SH-SY5Y (cell line): Measurements from ENCODE around the gene ST6GALNAC2.

Experiments used
- GATA2 ChIP-seq: IDR thresholded peaks from 2 replicates; pipeline ENCODE4 v1.6.1; 2011; ENCODE audit warnings: mild to moderate bottlenecking, low read depth, low read length
- GATA3 ChIP-seq: IDR thresholded peaks from 2 replicates; pipeline ENCODE4 v1.6.1; 2011; ENCODE audit warnings: low read depth, mild to moderate bottlenecking, low read length, moderate library complexity

ST6GALNAC2 gene

GRCh38 chr17:76566613-76566943, 19.1 kb downstream of the ST6GALNAC2 start:
- TF ChIP-seq GATA3 = no peak
- no peak for TF ChIP-seq GATA2

- no peak for TF ChIP-seq GATA3
- TF ChIP-seq GATA2 = no peak
Observed at GRCh38 chr17:76565728-76566612, 19.7 kb downstream of the ST6GALNAC2 start.

DNA sequence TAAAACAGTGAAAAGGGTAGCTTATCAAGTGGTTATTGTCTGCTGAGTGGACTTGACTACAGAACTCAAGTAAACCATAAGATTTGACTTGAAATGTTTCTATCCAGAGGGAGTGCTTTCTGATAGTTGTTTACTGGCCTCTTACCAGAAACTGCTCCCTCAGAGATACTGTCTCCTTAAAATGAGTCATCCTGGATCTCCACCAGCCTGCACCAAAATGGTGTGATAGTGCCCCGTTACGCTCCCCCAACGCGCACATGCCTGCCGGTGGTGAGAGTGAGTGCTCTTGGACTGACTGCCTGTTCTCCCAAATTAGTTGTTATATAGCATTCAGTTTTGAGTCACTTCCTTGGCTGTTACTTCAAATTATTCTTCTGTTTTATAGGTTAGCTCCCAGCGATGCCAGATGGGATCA, 22.9 kb downstream of the ST6GALNAC2 start:
- TF ChIP-seq GATA3 (no peak), GATA2 (no peak)

DNA sequence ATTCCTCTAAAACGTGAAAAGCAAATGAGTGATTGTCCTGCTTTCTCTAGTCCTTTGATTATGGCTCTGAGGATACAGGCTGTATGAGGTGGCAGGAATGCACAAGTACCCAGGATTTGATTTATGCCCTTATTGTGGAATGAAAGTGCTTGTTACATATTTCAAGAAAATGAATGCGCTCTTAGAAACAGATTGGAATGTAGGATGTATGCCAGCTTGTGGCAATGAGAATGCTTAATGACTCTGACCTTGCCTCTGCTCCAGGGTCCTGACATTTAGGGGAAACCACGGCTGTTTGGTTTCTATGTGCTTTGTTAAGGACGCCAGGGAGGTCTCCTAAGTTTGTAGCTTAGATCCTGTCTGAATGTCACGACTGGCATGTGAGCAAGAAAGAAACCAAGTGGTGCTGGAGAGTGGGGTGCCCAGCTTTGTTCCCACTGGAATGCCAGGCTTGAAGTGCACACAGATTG, 23.8 kb downstream of the ST6GALNAC2 start:
- TF ChIP-seq GATA2 (no peak), GATA3 (no peak)

- no peak for TF ChIP-seq GATA2
- no peak for TF ChIP-seq GATA3
Observed at GRCh38 chr17:76561332-76561731, 24.3 kb downstream of the ST6GALNAC2 start.

DNA sequence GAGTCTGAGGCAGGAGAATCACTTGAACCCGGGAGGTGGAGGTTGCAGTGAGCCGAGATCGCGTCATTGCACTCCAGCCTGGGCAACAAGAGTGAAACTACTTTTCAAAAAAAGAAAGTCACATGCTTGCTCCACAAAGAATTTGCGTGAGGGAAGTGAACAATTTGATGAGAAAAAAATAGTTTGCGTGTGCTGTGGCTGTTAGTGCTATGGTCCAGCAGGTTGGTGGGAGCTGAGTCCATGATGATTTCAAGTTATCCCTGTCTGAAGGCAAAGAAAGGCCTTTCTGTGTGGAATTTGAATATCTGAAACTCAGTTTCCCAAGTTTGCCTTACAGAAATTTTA, 24.8 kb downstream of the ST6GALNAC2 start:
- TF ChIP-seq GATA2 (no peak), GATA3 (no peak)

- no peak for TF ChIP-seq GATA2
- no peak for TF ChIP-seq GATA3
Observed at GRCh38 chr17:76560036-76560876, 25.4 kb downstream of the ST6GALNAC2 start.

DNA sequence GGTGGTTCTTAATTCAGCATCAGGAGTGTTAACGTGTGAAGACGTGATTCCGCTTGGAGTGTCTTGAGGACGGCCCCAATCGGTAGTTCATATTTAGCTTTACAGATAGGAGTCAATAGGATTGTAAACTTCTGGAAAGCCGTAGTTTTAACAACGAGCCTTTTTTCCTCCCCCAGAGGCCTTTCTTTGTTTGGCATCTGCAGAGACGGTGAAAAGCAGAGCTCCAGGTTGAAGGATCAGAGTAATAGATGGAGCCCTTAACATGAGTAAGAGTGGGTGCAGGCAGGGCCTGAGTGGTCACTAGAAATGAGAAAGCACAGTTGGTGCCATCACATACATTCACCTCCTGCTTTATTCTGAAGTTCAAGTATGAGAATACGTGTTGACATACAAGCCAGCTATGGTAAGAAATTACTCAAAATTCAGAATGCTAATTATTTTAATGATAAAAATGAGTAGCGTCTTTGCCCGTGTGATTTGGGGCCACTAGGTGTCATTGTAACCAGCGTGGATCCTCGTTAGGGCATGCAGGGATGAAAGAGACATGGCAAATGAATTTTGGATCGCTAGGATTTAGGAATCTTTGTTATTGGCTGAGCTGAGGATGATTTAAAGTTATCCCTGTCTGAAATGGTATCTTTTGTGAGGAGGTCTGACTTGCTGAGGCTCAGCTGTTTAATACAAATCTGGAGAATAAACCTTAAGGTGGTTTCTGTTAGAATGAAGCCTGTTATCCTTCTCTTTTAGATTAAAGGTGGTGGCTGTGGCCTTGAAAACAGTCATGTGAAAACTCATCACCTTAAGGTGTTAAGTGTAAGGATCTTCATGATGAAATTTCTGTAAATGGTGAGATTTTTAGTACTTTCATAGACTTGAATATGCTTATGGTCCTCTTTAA, 27.2 kb downstream of the ST6GALNAC2 start:
- TF ChIP-seq GATA3 (no peak), GATA2 (no peak)

DNA sequence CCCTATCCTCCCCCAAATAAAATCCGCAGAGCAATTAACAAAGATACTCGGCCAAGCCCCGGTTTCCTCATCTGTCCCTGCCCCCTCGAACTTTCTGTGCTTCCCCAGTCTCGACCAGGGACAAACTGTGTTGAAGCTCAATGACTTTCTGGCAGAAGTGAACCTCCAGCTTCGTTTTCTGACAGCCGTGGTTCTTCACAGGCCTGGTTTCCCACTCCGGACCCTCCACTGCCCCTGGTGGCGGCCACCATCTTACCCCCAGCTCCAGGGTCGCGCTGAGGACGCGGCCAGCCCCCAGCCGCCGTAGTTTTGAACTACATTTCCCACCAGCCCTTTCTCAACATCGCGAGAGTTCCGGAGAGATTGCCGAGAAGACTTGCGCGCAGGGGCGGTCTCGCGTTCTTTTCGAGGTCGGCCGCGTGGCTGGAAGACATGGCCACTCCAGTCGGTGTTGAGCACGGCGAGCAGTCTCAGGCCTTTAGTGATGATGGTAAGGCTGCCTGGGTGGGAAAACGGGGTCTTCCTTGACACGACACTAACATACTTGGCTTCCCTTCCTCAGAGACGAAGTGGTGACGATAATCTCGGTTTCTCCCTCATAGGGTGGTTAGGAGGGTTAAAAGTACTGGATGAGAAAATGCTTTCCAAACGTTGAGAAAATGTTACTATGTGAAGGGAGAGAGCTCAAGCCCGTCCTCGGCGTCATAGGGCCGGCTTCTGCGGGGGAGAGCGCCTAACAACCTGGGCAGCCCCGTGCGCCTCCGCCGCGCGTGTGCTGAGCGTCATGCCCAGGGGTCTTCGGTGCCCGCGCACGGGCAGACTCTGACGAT, 28.1 kb downstream of the ST6GALNAC2 start:
- no peak for TF ChIP-seq GATA2
- no peak for TF ChIP-seq GATA3

GRCh38 chr17:76556765-76557367, 28.8 kb downstream of the ST6GALNAC2 start:
- TF ChIP-seq GATA3 (no peak), GATA2 (no peak)

DNA sequence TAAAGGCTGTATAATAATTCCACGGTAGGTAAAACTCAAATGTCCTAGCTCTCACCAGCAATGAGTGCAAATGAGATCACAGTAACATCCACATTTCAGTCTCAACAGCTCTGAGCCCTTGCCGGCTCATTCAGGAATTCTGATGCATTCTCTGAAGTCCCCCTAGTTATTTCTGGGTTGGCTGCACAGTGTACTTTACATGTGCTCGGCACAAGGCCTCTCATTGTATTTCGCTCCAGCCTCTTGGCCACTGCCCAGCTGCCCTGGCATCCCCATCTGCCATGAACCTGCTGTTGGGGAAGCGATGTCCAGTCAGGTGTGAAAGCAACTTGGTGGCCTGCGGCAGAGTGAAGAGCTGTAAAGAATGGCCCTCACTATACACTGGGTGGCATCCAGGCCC, 31.5 kb downstream of the ST6GALNAC2 start:
- TF ChIP-seq GATA2 = no peak
- TF ChIP-seq GATA3 = no peak

- TF ChIP-seq GATA3 = no peak
Observed at GRCh38 chr17:76553178-76553908, 32.3 kb downstream of the ST6GALNAC2 start.
